ENCODE results near the gene TRIM24. TPM values are rescaled to one million over a fixed set of nuclear protein-coding genes. Genes with fewer than 3 reads are reported as not detected.
A peak's percentile ranks its signal among the peaks of the same experiment; 100 is the strongest.

Gene TRIM24
- 6.7 TPM for polyA plus RNA-seq (2012; ENCODE audit: insufficient read length, low read depth)

GRCh38 chr7:138460176-138460648, at the start of gene TRIM24:
TSS of gene TRIM24 (plus strand) at chr7:138460259. CDS start at chr7:138460549, 290 bp downstream.
- TF ChIP-seq FOXP2 (optimal IDR thresholded peaks at IDR 0.05; ENCODE audit: borderline replicate concordance, extremely low read depth, extremely low read length, insufficient read depth) (peak; percentile 78), REST (IDR thresholded peaks at IDR 0.05; ENCODE audit: insufficient read depth in 1 of 2, low read depth in 2 of 2, low read length in 2 of 2) (0 out of 4 replicates have a peak, but pooled peaks of 1 of the 2 experiments have one; percentile 39), TAF1 (IDR thresholded peaks at IDR 0.05; ENCODE audit: borderline replicate concordance, insufficient read depth, low read length) (peak; percentile 70), SIN3A (IDR thresholded peaks at IDR 0.05; ENCODE audit: borderline replicate concordance, insufficient read depth, low read length) (peak; percentile 68; the same call in 1 of the 2 replicates), POLR2AphosphoS5 (IDR thresholded peaks at IDR 0.05; ENCODE audit: low read depth, low read length) (peak; percentile 57)

GRCh38 chr7:138417078-138417700, 42.9 kb upstream of the TRIM24 start:
- TF ChIP-seq POLR2AphosphoS5 (IDR thresholded peaks at IDR 0.05; ENCODE audit: low read depth, low read length): no peak
- no peak for TF ChIP-seq FOXP2 (optimal IDR thresholded peaks at IDR 0.05; ENCODE audit: borderline replicate concordance, extremely low read depth, extremely low read length, insufficient read depth)
- TF ChIP-seq TAF1 (IDR thresholded peaks at IDR 0.05; ENCODE audit: borderline replicate concordance, insufficient read depth, low read length): no peak
- no peak for TF ChIP-seq REST (IDR thresholded peaks at IDR 0.05; ENCODE audit: insufficient read depth in 1 of 2, low read depth in 2 of 2, low read length in 2 of 2)

- no peak for TF ChIP-seq REST (IDR thresholded peaks at IDR 0.05; ENCODE audit: insufficient read depth in 1 of 2, low read depth in 2 of 2, low read length in 2 of 2)
- TF ChIP-seq TAF1 (IDR thresholded peaks at IDR 0.05; ENCODE audit: borderline replicate concordance, insufficient read depth, low read length): no peak
- TF ChIP-seq SIN3A (IDR thresholded peaks at IDR 0.05; ENCODE audit: borderline replicate concordance, insufficient read depth, low read length): no peak
- no peak for TF ChIP-seq POLR2AphosphoS5 (IDR thresholded peaks at IDR 0.05; ENCODE audit: low read depth, low read length)
- TF ChIP-seq FOXP2 (optimal IDR thresholded peaks at IDR 0.05; ENCODE audit: borderline replicate concordance, extremely low read depth, extremely low read length, insufficient read depth): no peak
Measured at GRCh38 chr7:138417764-138418163, 42.3 kb upstream of the TRIM24 start.

GRCh38 chr7:138425026-138425425, 35.0 kb upstream of the TRIM24 start:
- TF ChIP-seq POLR2AphosphoS5 (IDR thresholded peaks at IDR 0.05; ENCODE audit: low read depth, low read length): no peak
- TF ChIP-seq FOXP2 (optimal IDR thresholded peaks at IDR 0.05; ENCODE audit: borderline replicate concordance, extremely low read depth, extremely low read length, insufficient read depth): no peak
- no peak for TF ChIP-seq SIN3A (IDR thresholded peaks at IDR 0.05; ENCODE audit: borderline replicate concordance, insufficient read depth, low read length)
- no peak for TF ChIP-seq TAF1 (IDR thresholded peaks at IDR 0.05; ENCODE audit: borderline replicate concordance, insufficient read depth, low read length)
- no peak for TF ChIP-seq REST (IDR thresholded peaks at IDR 0.05; ENCODE audit: insufficient read depth in 1 of 2, low read depth in 2 of 2, low read length in 2 of 2)
